Keratinocyte (primary cell): ENCODE results near the gene ARL6IP6. TPM values are rescaled to one million over a fixed set of nuclear protein-coding genes. Genes with fewer than 3 reads are reported as not detected.
"Not testable (repeated sequence)": the region's sequence is repeated elsewhere in the genome, so short reads cannot be mapped to it uniquely, and the experiment has no call there.

ENCODE experiments used
- DNase-seq: peaks from one replicate; pipeline ENCODE4 v3.0.0-alpha.2; 2011; ENCODE audit warnings: low read depth, missing footprints, low spot score
- FAIRE-seq: peaks from 2 replicates; lab custom pipeline; 2011; peaks lifted over from hg19 to GRCh38; lab: Jason Lieb, UNC
- H2AFZ ChIP-seq: 2 replicates; pipeline ENCODE4 v1.6.0; 2012; ENCODE audit warnings: low read length, control low read depth, inconsistent platforms; ENCODE audit not compliant: control insufficient read depth
- H3K27ac ChIP-seq: 2 replicates; pipeline ENCODE4 v1.5.1; 2011; ENCODE audit warnings: low read length; ENCODE audit not compliant: control insufficient read depth, insufficient read depth
- H3K27me3 ChIP-seq: 3 replicates; pipeline ENCODE4 v1.6.0; 2011; ENCODE audit warnings: low read length; ENCODE audit not compliant: control insufficient read depth, insufficient read depth; ENCODE audit errors: extremely low read depth
- H3K36me3 ChIP-seq, 2 experiments: 2 replicates in 1 of 2; 3 replicates in 1 of 2; pipeline ENCODE4 v1.5.1; 2011; ENCODE audit warnings: low read length in 2 of 2, mild to moderate bottlenecking in 1 of 2; ENCODE audit not compliant: control insufficient read depth in 2 of 2, insufficient read depth in 2 of 2; ENCODE audit errors: extremely low read depth in 1 of 2
- H3K4me1 ChIP-seq: 3 replicates; pipeline ENCODE4 v1.5.1; 2011; ENCODE audit warnings: low read length; ENCODE audit not compliant: control insufficient read depth, insufficient read depth; ENCODE audit errors: extremely low read depth
- H3K4me2 ChIP-seq: 3 replicates; pipeline ENCODE4 v1.6.0; 2011; ENCODE audit warnings: low read depth, low read length; ENCODE audit not compliant: control insufficient read depth, insufficient read depth; ENCODE audit errors: extremely low read depth
- H3K4me3 ChIP-seq, 3 experiments: fragments of 200-600 bp in 1 of 3; sonication (generic) in 1 of 3; 2 replicates in 2 of 3; 3 replicates in 1 of 3; pipeline ENCODE4 v1.5.1; 2011 to 2016; ENCODE audit warnings: low read length in 3 of 3, mild to moderate bottlenecking in 3 of 3, control low read depth in 2 of 3, inconsistent platforms in 1 of 3, low read depth in 1 of 3, mixed read lengths in 1 of 3, mixed run types in 1 of 3, moderate library complexity in 1 of 3; ENCODE audit not compliant: control insufficient read depth in 2 of 3, insufficient read depth in 2 of 3; ENCODE audit errors: extremely low read depth in 1 of 3
- H3K79me2 ChIP-seq: 2 replicates; pipeline ENCODE4 v1.6.0; 2012; ENCODE audit warnings: low read length; ENCODE audit not compliant: control insufficient read depth, insufficient read depth
- H3K9ac ChIP-seq: 3 replicates; pipeline ENCODE4 v1.6.0; 2011; ENCODE audit warnings: low read length; ENCODE audit not compliant: control insufficient read depth, insufficient read depth; ENCODE audit errors: extremely low read depth
- H3K9me1 ChIP-seq: 3 replicates; pipeline ENCODE4 v1.6.0; 2011; ENCODE audit warnings: low read length; ENCODE audit not compliant: control insufficient read depth, insufficient read depth; ENCODE audit errors: extremely low read depth
- H3K9me3 ChIP-seq: 2 replicates; pipeline ENCODE4 v1.5.1; 2012; ENCODE audit warnings: low read depth, low read length; ENCODE audit not compliant: control insufficient read depth
- H4K20me1 ChIP-seq: 3 replicates; pipeline ENCODE4 v1.6.0; 2011; ENCODE audit warnings: low read length; ENCODE audit not compliant: control insufficient read depth, insufficient read depth; ENCODE audit errors: extremely low read depth
- EZH2 ChIP-seq: IDR thresholded peaks from one replicate; pipeline ENCODE4 v1.6.1; 2012; ENCODE audit warnings: inconsistent platforms, mild to moderate bottlenecking, low read length, moderate library complexity
- dilution Hi-C: fragments of 300-500 bp; cut with MboI; formaldehyde crosslinking; loops from one replicate; pipeline ENCODE4 v1.7.0; 2020; ENCODE audit warnings: low sequenced_read_pairs; ENCODE audit not compliant: extremely low pct_ligation_motif_present
- polyA plus RNA-seq, 5 experiments: library from polyadenylated mRNA; depleted of rRNA in 3 of 5; stranded (reverse) in 3 of 5; stranded (forward) in 1 of 5; unstranded in 1 of 5; fragments of >200 nt; gene quantifications; 1 replicate in 1 of 5; 2 replicates in 3 of 5; 3 replicates in 1 of 5; pipeline versions ENCODE4 v1.2.1 to v1.2.3, GENCODE V29; 2011 to 2012; ENCODE audit warnings: missing spikeins in 2 of 5, low read depth in 1 of 5, low replicate concordance in 1 of 5
- TF ChIP-seq, protein P1 (sequence below), 3 experiments: IDR thresholded peaks in 1 of 3; conservative IDR thresholded peaks in 1 of 3; optimal IDR thresholded peaks in 1 of 3; 2 replicates in 2 of 3; 3 replicates in 1 of 3; pipeline versions ENCODE3 to v1.5.1; 2011; ENCODE audit warnings: low read length in 3 of 3, mild to moderate bottlenecking in 3 of 3, moderate library complexity in 2 of 3, control low read depth in 1 of 3, inconsistent platforms in 1 of 3; ENCODE audit not compliant: insufficient read depth in 2 of 3; ENCODE audit errors: extremely low read depth in 1 of 3

ARL6IP6 gene
- polyA plus RNA-seq, 1 donor (not counting 4 experiments of a cell fraction or from before 2014, with no cell fraction given): 52.5 TPM

DNA sequence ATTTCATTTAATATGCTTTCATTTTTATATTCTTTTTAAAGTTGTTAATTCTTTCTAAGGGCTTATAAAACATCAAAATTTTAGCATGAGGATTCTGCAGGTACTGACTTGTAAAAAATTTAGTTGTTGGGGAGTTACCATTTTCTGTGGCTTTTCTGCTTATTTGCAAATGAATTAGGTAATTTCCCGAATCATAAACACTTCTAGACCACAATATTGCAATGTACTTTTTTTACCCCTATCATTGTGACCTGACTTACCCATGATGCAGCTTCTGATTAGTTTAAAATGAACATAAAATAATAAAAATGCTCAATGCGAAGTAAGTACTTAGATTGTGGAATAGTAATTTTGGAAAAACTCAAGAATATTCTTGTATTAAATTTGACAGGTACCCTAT lies 11.4 kb downstream of the ARL6IP6 start:
- Histone ChIP-seq H3K9ac (no peak overlapping the region), H2AFZ (no peak overlapping the region), H3K4me2 (no peak overlapping the region), H3K4me3 (no peak overlapping the region), H3K79me2 (peaks cover 15% of the 10 kb centered on the region), H3K9me3 (no peaks in the 10 kb centered on the region), H4K20me1 (no peaks in the 10 kb centered on the region), H3K9me1 (no peaks in the 10 kb centered on the region), H3K27me3 (no peaks in the 10 kb centered on the region), H3K36me3 (no peaks in the 10 kb centered on the region), H3K27ac (no peak overlapping the region), H3K4me1 (no peaks in the 10 kb centered on the region)
- DNase-seq (no peak), FAIRE-seq (no peak)
- dilution Hi-C loops: no loop called here
- TF ChIP-seq, protein P1, sequence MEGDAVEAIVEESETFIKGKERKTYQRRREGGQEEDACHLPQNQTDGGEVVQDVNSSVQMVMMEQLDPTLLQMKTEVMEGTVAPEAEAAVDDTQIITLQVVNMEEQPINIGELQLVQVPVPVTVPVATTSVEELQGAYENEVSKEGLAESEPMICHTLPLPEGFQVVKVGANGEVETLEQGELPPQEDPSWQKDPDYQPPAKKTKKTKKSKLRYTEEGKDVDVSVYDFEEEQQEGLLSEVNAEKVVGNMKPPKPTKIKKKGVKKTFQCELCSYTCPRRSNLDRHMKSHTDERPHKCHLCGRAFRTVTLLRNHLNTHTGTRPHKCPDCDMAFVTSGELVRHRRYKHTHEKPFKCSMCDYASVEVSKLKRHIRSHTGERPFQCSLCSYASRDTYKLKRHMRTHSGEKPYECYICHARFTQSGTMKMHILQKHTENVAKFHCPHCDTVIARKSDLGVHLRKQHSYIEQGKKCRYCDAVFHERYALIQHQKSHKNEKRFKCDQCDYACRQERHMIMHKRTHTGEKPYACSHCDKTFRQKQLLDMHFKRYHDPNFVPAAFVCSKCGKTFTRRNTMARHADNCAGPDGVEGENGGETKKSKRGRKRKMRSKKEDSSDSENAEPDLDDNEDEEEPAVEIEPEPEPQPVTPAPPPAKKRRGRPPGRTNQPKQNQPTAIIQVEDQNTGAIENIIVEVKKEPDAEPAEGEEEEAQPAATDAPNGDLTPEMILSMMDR (optimal IDR thresholded peaks at IDR 0.05 in 1 of 3, IDR thresholded peaks at IDR 0.05 in 1 of 3, conservative IDR thresholded peaks at IDR 0.05 in 1 of 3; ENCODE audit: extremely low read depth in 1 of 3, insufficient read depth in 2 of 3, low read length in 3 of 3): no peak
- no peak for TF ChIP-seq EZH2

DNA sequence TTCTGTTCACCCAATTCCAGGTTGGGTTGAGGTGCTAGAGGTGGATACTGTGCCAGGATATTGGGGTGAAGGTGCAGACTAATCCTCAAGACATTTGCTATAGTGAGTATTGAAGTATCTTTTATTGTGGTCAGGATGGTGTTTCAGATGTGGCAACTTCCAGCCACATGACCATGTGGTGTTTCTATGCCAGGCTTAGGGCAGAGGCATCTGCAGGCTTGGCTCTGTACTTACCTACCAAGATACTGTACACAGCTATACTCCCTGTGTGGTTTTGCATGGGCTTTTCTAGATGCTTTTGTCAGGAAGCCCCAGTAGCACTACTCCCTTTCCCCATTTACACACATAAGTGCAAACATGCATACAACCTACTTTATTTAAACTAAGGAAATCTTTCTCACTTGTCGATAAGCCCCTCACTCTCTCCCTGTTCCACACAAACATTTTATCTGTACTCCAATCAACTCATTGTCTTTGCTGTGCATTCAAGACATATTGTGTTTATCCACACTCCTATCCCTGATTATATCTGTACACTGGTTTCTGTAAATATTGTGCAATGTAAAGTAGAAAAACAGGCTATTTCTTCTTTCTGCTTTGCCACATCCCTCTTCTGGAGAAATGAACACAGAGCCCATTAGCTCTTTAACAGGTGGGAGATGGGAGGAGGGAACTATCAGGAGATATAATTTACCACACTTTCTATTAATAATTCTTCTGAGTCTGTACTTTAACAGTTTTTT lies 12.3 kb downstream of the ARL6IP6 start:
- Histone ChIP-seq H3K9me3 (no peaks in the 10 kb centered on the region), H3K27me3 (no peaks in the 10 kb centered on the region), H3K4me1 (no peaks in the 10 kb centered on the region), H3K4me2 (no peak overlapping the region), H4K20me1 (no peaks in the 10 kb centered on the region), H3K4me3 (no peak overlapping the region), H3K79me2 (peaks cover 13% of the 10 kb centered on the region), H3K36me3 (no peaks in the 10 kb centered on the region), H3K27ac (no peak overlapping the region), H3K9me1 (no peaks in the 10 kb centered on the region), H2AFZ (no peak overlapping the region), H3K9ac (no peak overlapping the region)
- no peak for TF ChIP-seq EZH2
- TF ChIP-seq, protein P1 (optimal IDR thresholded peaks at IDR 0.05 in 1 of 3, IDR thresholded peaks at IDR 0.05 in 1 of 3, conservative IDR thresholded peaks at IDR 0.05 in 1 of 3; ENCODE audit: extremely low read depth in 1 of 3, insufficient read depth in 2 of 3, low read length in 3 of 3): no peak
- no peak for FAIRE-seq
- dilution Hi-C loops: no loop called here
- no peak for DNase-seq

DNA sequence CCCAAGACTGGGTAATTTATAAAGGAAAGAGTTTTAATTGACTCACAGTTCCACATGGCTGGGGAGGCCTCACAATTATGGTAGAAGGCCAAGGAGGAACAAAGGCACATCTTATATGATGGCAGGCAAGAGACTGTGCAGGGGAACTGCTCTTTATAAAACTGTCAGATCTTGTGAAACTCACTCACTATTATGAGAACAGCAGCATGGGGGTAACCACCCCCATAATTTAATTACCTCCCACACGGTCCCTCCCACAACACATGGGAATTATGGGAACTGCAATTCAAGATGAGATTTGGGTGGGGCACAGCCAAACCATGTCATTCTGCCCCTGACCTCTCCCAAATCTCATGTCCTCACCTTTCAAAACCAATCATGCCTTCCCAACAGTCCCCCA lies 19.1 kb downstream of the ARL6IP6 start:
- H2AFZ ChIP-seq, H4K20me1 ChIP-seq, H3K4me1 ChIP-seq, dilution Hi-C loops, DNase-seq, H3K79me2 ChIP-seq, H3K9ac ChIP-seq, H3K4me3 ChIP-seq, H3K9me1 ChIP-seq, H3K27me3 ChIP-seq, H3K36me3 ChIP-seq, FAIRE-seq, H3K4me2 ChIP-seq, H3K27ac ChIP-seq, H3K9me3 ChIP-seq: not testable (repeated sequence)
